ENCODE results near the gene PIGZ.

Gene PIGZ

GRCh38 chr3:197011780-197012539 lies 43.3 kb upstream of the PIGZ start:
- H3K4me3 ChIP-seq (ENCODE audit: low read depth, low read length): no peak overlapping the region
- DNase-seq (ENCODE audit: low read depth): no peak
- TF ChIP-seq CTCF (IDR thresholded peaks at IDR 0.05; ENCODE audit: insufficient read depth, low read depth, low read length, missing control alignments): no peak

- H3K4me3 ChIP-seq (ENCODE audit: low read depth, low read length): no peak overlapping the region
- no peak for DNase-seq (ENCODE audit: low read depth)
- TF ChIP-seq CTCF (IDR thresholded peaks at IDR 0.05; ENCODE audit: insufficient read depth, low read depth, low read length, missing control alignments): no peak
These were observed 42.1 kb upstream of the PIGZ start for GRCh38 chr3:197010556-197011351.

GRCh38 chr3:197009532-197010019 lies 40.9 kb upstream of the PIGZ start:
- TF ChIP-seq CTCF (IDR thresholded peaks at IDR 0.05; ENCODE audit: insufficient read depth, low read depth, low read length, missing control alignments): no peak
- no peak for DNase-seq (ENCODE audit: low read depth)

GRCh38 chr3:197008436-197009209 lies 40.0 kb upstream of the PIGZ start:
- no peak for TF ChIP-seq CTCF (IDR thresholded peaks at IDR 0.05; ENCODE audit: insufficient read depth, low read depth, low read length, missing control alignments)
- no peak for DNase-seq (ENCODE audit: low read depth)
- no peak overlapping the region for H3K4me3 ChIP-seq (ENCODE audit: low read depth, low read length)

More at GRCh38 chr3:197009532-197010019, 40.9 kb upstream of the PIGZ start:
- no peak overlapping the region for H3K4me3 ChIP-seq (ENCODE audit: low read depth, low read length)

- no peak for TF ChIP-seq CTCF (IDR thresholded peaks at IDR 0.05; ENCODE audit: insufficient read depth, low read depth, low read length, missing control alignments)
- no peak overlapping the region for H3K4me3 ChIP-seq (ENCODE audit: low read depth, low read length)
- no peak for DNase-seq (ENCODE audit: low read depth)
These were observed 39.3 kb upstream of the PIGZ start for GRCh38 chr3:197007953-197008352.

- no peak for DNase-seq (ENCODE audit: low read depth)
- no peak for TF ChIP-seq CTCF (IDR thresholded peaks at IDR 0.05; ENCODE audit: insufficient read depth, low read depth, low read length, missing control alignments)
- no peak overlapping the region for H3K4me3 ChIP-seq (ENCODE audit: low read depth, low read length)
These were observed 38.8 kb upstream of the PIGZ start for GRCh38 chr3:197007296-197007940.
